Mammary epithelial cell (primary cell): ENCODE results near the gene WBP1L.

ENCODE experiments used
- EZH2 ChIP-seq: IDR thresholded peaks from 2 replicates; pipeline ENCODE4 v1.6.1; 2012; ENCODE audit warnings: low read length, inconsistent platforms, borderline replicate concordance
- TF ChIP-seq, protein P1 (sequence below), 2 donors: IDR thresholded peaks in 1 of 2; conservative IDR thresholded peaks in 1 of 2; 2 replicates each; pipeline ENCODE4 v1.5.1; 2011 to 2012; ENCODE audit warnings: inconsistent platforms in 2 of 2, low read length in 2 of 2, mild to moderate bottlenecking in 2 of 2, control low read depth in 1 of 2, low read depth in 1 of 2; ENCODE audit not compliant: insufficient read depth in 1 of 2; ENCODE audit errors: extremely low read depth in 1 of 2

DNA sequence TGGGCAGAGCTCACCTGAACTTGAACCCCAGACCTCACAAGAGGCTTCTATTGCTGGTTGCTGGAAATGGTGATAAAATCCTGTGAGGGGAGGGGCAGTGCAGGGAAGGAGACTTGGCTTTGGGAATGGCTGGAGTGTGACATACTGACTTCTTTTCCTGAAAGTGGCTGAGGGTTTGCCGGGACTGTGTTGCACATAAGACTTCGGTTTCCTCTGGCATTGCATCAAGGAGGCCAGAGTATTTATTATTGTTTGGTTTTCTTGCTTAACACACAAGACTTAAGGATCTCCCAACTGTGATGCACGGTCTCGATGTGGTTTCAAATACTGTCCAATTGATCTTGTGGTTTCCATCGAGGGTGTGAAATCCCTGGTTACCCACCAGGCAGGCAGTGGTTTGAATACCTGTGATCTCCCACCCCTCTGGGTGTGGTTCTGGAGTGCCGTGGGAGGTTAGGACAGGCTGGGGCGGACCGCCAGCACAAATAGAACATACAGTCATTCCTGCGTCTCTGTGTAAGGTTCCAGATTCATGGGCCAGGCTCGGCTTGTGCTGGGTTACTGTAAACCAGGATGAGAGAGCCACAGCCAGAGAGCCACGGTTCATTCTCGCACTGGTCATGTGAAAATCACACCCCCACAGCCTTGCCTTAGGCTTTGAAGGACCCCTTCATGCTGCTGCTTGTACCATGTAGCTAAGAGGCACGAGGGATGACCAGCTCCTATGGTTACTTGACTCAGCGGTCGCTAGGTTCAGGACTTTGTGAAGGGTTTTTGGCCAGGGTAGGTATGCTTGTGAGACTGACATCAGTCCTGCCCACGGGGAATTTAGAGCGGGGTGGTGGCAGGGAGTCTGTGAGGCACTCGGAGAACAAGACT, 39.2 kb downstream of the WBP1L start:
- TF ChIP-seq, protein P1, sequence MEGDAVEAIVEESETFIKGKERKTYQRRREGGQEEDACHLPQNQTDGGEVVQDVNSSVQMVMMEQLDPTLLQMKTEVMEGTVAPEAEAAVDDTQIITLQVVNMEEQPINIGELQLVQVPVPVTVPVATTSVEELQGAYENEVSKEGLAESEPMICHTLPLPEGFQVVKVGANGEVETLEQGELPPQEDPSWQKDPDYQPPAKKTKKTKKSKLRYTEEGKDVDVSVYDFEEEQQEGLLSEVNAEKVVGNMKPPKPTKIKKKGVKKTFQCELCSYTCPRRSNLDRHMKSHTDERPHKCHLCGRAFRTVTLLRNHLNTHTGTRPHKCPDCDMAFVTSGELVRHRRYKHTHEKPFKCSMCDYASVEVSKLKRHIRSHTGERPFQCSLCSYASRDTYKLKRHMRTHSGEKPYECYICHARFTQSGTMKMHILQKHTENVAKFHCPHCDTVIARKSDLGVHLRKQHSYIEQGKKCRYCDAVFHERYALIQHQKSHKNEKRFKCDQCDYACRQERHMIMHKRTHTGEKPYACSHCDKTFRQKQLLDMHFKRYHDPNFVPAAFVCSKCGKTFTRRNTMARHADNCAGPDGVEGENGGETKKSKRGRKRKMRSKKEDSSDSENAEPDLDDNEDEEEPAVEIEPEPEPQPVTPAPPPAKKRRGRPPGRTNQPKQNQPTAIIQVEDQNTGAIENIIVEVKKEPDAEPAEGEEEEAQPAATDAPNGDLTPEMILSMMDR (conservative IDR thresholded peaks at IDR 0.05 in 1 of 2, IDR thresholded peaks at IDR 0.05 in 1 of 2; ENCODE audit: extremely low read depth in 1 of 2, insufficient read depth in 1 of 2, low read depth in 1 of 2, low read length in 2 of 2) = no peak
- no peak for TF ChIP-seq EZH2
